ENCODE measurements around the gene LAMA4. TPM values are rescaled to one million over a fixed set of nuclear protein-coding genes. Genes with fewer than 3 reads are reported as not detected.
"Not testable (repeated sequence)": the region's sequence is repeated elsewhere in the genome, so short reads cannot be mapped to it uniquely, and the experiment has no call there.

The LAMA4 gene
- total RNA-seq, 2 experiments from 2014 or later, result not detected

DNA sequence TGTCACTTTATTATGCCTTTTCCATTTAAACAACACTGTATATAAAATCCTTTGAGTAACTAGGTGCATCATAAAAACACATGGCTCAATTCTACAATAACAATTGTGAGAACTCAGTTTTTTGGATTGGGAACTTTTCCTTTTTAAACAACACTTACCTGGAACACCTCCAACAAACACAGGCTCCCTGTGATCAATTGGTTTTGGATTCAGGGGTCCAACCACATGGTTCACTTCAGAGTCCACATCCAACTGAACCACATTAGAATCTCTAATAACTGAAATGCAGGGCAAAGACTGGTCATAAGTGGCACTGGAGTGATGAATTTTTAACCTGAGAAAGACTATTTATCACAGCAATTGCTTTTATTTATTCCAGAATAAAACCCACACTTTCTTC lies 140.4 kb downstream of the LAMA4 start:
- Mint-ChIP-seq H3K4me1 (peaks cover 15% of the 10 kb centered on the region), H3K4me3 (no peak overlapping the region), H3K27ac (no peak overlapping the region), H3K27me3 (peaks cover 4% of the 10 kb centered on the region), H3K36me3 (no peaks in the 10 kb centered on the region), H3K9me3 (no peaks in the 10 kb centered on the region)
- DNase-seq, result no peak

DNA sequence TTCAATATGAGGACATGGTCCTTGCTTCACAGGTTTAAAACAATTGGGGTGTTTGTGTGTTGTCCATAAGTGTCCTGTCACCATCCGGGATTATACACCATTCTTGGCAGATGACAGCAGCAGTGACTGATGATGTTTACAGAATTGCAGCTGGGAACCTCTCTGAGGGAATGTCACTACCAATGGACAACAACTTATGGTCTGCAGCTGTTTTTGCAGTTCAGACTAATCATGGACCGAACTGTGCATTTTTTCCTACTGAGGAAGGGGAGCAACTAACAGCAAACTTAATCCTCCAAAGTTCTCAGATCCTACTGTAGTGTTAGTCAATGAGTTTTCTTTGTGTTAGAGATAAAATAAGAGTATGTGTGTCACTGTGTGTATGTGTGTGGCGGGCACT lies 140.9 kb downstream of the LAMA4 start:
- Mint-ChIP-seq H3K9me3 (no peaks in the 10 kb centered on the region), H3K4me1 (peaks cover 15% of the 10 kb centered on the region), H3K4me3 (no peak overlapping the region), H3K36me3 (no peaks in the 10 kb centered on the region), H3K27me3 (peaks cover 4% of the 10 kb centered on the region), H3K27ac (no peak overlapping the region)
- DNase-seq, result no peak

DNA sequence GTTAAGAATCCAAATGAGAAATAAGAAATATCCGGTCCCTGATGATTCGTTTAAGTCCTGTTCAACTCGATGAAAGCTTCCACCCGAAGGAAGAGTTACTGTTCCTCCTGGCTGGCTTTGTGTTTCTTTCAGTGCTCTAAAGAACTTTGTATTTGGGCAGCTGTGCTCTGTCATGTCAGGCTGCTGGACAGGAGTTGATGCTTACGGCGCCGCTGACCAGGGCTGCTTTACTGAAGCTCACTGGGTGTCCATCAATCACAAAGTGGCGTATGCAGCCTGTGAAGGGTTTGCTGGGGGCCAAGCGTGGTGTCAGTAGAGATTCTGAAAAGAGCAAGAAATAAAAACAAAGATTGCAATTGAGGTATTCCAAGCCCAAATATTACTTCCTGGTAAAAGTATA lies 145.1 kb downstream of the LAMA4 start:
- Mint-ChIP-seq H3K4me1 (no peaks in the 10 kb centered on the region), H3K4me3 (no peak overlapping the region)

GRCh38 chr6:112106562-112106961 lies 147.8 kb downstream of the LAMA4 start:
- no peaks in the 10 kb centered on the region for H3K27me3 Mint-ChIP-seq
- no peak overlapping the region for H3K4me3 Mint-ChIP-seq
- peaks cover 5% of the 10 kb centered on the region for H3K36me3 Mint-ChIP-seq
- DNase-seq, result no peak
- no peak overlapping the region for H3K27ac Mint-ChIP-seq
- H3K9me3 Mint-ChIP-seq, result peaks cover 5% of the 10 kb centered on the region
- no peaks in the 10 kb centered on the region for H3K4me1 Mint-ChIP-seq

More for the DNA sequence above, 145.1 kb downstream of the LAMA4 start:
- Mint-ChIP-seq H3K27me3 (no peaks in the 10 kb centered on the region), H3K36me3 (no peaks in the 10 kb centered on the region), H3K27ac (no peak overlapping the region), H3K9me3 (peaks cover 5% of the 10 kb centered on the region)
- no peak for DNase-seq

- H3K9me3 Mint-ChIP-seq, H3K4me1 Mint-ChIP-seq, DNase-seq, H3K4me3 Mint-ChIP-seq, H3K27me3 Mint-ChIP-seq, H3K36me3 Mint-ChIP-seq, H3K27ac Mint-ChIP-seq: not testable (repeated sequence)
Observed at GRCh38 chr6:112106026-112106425, 148.3 kb downstream of the LAMA4 start.

DNA sequence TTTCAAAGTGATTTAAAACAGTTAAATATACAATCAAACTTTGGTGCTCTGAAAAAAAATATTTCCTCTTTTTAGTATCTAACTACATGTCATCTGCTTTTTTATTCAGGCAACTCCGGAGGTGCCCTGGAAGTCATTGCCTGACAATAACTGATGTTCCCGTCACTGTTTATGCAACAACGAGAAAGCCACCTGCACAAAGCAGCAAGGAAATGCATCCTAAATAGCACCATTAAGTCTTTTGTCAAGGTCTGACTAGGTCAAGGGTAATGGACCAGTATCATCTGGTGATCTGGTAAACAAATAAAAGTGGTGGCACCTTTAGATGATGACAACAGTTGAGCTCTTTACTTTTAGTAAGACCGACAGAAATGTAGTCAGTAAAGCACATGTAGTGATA lies 153.8 kb downstream of the LAMA4 start:
- peaks cover 11% of the 10 kb centered on the region for H3K36me3 Mint-ChIP-seq
- DNase-seq, result no peak
- H3K9me3 Mint-ChIP-seq, result peaks cover 5% of the 10 kb centered on the region
- no peaks in the 10 kb centered on the region for H3K27me3 Mint-ChIP-seq
- no peak overlapping the region for H3K4me3 Mint-ChIP-seq
- H3K27ac Mint-ChIP-seq, result no peak overlapping the region
- H3K4me1 Mint-ChIP-seq, result peaks cover 3% of the 10 kb centered on the region

DNA sequence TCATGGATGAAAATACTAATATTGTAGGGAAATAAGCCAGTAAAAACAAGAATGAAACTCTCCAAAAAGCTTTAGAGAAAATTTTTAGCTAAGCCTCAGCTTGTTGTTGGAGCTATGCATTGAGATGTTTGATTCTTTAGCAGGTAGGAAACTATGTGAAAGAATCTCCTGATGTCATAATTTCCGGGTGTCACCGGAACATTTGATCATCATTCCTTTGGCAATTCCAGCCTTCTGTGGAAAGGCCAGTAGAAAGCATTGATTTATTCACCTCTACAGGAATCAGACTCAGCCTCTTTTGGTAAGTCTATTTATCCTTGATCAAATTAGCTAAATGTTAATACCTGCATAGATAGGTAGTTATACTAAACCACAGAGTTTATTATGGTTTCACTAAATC lies 157.5 kb downstream of the LAMA4 start:
- H3K4me3 Mint-ChIP-seq, result no peak overlapping the region
- DNase-seq, result no peak
- no peaks in the 10 kb centered on the region for H3K27me3 Mint-ChIP-seq
- no peaks in the 10 kb centered on the region for H3K9me3 Mint-ChIP-seq
- no peak overlapping the region for H3K27ac Mint-ChIP-seq
- peaks cover 6% of the 10 kb centered on the region for H3K36me3 Mint-ChIP-seq
- H3K4me1 Mint-ChIP-seq, result peaks cover 3% of the 10 kb centered on the region

DNA sequence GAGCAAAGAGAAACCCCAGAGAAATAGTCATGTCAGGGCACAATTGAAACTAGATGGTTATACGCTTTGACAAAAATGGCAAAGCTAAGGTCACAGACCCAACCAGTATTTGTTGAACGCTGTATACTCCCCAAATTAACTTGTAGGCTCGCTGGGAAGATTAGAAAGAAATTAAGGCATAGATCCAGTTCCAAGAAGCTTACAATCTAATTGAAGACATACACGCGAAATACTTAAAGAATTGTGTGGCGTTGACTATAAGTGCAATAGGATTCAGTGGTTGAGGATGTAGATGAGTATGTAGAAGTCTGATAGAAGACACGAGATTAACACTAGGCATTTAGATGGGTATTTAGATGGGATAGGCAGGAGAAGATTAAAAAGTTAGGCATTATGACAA lies 166.5 kb downstream of the LAMA4 start:
- DNase-seq, result no peak
- peaks cover 9% of the 10 kb centered on the region for H3K36me3 Mint-ChIP-seq
- H3K27me3 Mint-ChIP-seq, result peaks cover 5% of the 10 kb centered on the region
- no peak overlapping the region for H3K27ac Mint-ChIP-seq
- peaks cover 8% of the 10 kb centered on the region for H3K4me1 Mint-ChIP-seq
- no peak overlapping the region for H3K4me3 Mint-ChIP-seq
- H3K9me3 Mint-ChIP-seq, result no peaks in the 10 kb centered on the region

DNA sequence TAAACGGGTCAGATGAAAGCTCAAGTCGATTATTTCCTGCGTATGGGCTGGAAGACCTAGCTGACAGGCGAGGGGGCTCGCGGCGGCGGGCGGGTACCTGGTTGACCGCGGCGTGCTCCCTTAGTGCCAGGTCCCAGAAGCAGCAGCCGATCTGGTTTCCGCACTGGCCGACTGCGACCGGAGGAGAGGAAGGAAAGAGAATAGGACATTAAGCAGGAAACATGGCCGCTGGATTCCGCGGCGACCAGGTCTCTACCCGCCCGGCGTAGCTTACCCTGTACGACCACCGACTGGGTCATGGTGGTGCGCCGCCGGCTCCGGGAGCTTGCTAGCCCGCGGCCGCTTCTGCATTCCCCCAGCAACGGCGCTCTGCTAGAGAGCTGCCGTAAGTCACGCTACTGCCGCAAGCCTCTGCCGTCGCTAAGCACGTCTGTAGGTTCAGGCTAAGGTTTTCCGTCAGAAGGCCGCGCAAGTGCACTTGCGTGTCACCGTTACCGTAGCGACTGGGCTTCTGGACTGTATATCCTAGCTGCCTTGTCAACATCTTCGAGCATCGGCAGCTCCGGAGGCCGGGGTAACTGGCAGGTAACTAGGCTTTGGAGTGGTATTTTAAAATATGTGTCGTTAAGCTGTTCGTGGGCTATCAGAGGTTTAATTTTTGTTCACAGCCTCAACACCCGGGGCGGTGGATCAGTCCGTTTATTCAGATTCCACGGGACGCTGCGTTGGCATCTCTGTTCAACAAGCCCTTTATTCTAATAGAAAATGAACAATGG lies 167.0 kb downstream of the LAMA4 start, which contains the start of the genes FAM229B and TUBE1:
TSS of gene FAM229B (plus strand) at position 456 of the 776 bp plus-strand sequence. CDS start 11,693 bp downstream, outside the sequence.
TSS of gene TUBE1 (minus strand) at position 347 of the 776 bp plus-strand sequence. CDS start at position 299, 48 bp downstream.
- Mint-ChIP-seq H3K4me3 (no peak within 1 kb of the TSS), H3K36me3 (peaks cover 13% of the 10 kb centered on the region), H3K27me3 (peaks cover 5% of the 10 kb centered on the region), H3K4me1 (peaks cover 8% of the 10 kb centered on the region), H3K27ac (no peak within 1 kb of the TSS), H3K9me3 (no peaks in the 10 kb centered on the region)
- peak; percentile 91 for DNase-seq

GRCh38 chr6:112086744-112087135 lies 167.6 kb downstream of the LAMA4 start:
- Mint-ChIP-seq H3K36me3 (peaks cover 13% of the 10 kb centered on the region), H3K27me3 (peaks cover 5% of the 10 kb centered on the region)

GRCh38 chr6:112085286-112086065 lies 168.9 kb downstream of the LAMA4 start:
- no peak overlapping the region for H3K27ac Mint-ChIP-seq
- H3K9me3 Mint-ChIP-seq, result no peaks in the 10 kb centered on the region
- peaks cover 8% of the 10 kb centered on the region for H3K4me1 Mint-ChIP-seq
- peaks cover 13% of the 10 kb centered on the region for H3K36me3 Mint-ChIP-seq
- DNase-seq, result no peak
- peak overlapping the region; percentile 30 for H3K4me3 Mint-ChIP-seq
- H3K27me3 Mint-ChIP-seq, result no peaks in the 10 kb centered on the region

More at GRCh38 chr6:112086744-112087135, 167.6 kb downstream of the LAMA4 start:
- DNase-seq, result no peak
- H3K4me1 Mint-ChIP-seq, result peaks cover 8% of the 10 kb centered on the region
- no peak overlapping the region for H3K27ac Mint-ChIP-seq
- no peak overlapping the region for H3K4me3 Mint-ChIP-seq
- no peaks in the 10 kb centered on the region for H3K9me3 Mint-ChIP-seq

DNA sequence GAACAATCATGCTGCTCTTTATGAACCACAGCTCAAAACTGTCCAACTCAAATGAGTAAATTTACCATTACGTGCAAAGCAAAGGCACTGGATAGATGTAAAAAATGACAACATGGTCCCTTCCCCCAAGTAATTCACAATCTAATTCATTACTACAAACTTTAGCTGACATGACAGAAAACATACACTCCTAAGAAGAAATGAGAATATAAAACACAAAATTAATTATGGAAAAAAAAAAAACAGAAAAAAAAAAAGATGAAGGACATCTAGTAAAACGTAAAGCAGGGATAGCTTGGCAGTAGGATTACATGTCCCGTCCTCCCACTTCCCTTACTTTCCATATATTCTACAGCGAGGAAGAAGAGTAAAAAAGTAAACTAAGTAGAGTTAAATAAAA lies 172.8 kb downstream of the LAMA4 start:
- no peak overlapping the region for H3K4me3 Mint-ChIP-seq
- peaks cover 5% of the 10 kb centered on the region for H3K4me1 Mint-ChIP-seq
- H3K27me3 Mint-ChIP-seq, result no peaks in the 10 kb centered on the region
- DNase-seq, result no peak
- H3K27ac Mint-ChIP-seq, result no peak overlapping the region
- H3K36me3 Mint-ChIP-seq, result peaks cover 18% of the 10 kb centered on the region
- no peaks in the 10 kb centered on the region for H3K9me3 Mint-ChIP-seq

- Mint-ChIP-seq H3K4me1 (no peaks in the 10 kb centered on the region), H3K27me3 (no peaks in the 10 kb centered on the region), H3K9me3 (no peaks in the 10 kb centered on the region), H3K36me3 (no peaks in the 10 kb centered on the region), H3K4me3 (no peak overlapping the region), H3K27ac (no peak overlapping the region)
- DNase-seq, result no peak
Observed at GRCh38 chr6:112066606-112067005, 187.8 kb downstream of the LAMA4 start.

DNA sequence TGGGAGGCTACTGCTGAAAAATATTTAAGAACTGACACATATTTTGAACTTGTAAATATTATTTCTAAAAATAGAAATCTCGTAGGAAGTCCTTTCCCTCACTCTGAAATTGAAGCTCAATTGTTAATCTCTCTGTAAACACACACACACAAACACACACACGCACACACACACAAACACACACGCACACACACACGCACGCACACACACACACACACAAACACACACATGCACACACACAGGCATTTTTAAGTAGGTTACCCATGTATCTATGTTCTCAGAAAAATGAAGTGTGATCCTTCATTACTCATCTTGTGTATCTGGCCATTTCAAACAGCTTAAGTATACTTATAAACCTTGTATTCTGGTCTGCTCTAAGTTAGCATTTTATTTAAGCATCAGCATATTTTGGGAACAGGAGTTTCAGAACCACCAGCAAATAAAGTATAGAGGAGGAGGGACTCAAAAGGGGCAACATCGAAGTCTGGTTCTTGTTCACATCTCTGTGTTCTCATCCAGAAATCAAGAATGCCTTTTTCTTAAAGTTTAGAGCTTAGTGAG lies 188.9 kb downstream of the LAMA4 start:
- H3K9me3 Mint-ChIP-seq, result no peaks in the 10 kb centered on the region
- H3K36me3 Mint-ChIP-seq, result no peaks in the 10 kb centered on the region
- no peak overlapping the region for H3K27ac Mint-ChIP-seq
- no peak for DNase-seq
- H3K27me3 Mint-ChIP-seq, result no peaks in the 10 kb centered on the region
- no peaks in the 10 kb centered on the region for H3K4me1 Mint-ChIP-seq
- no peak overlapping the region for H3K4me3 Mint-ChIP-seq

DNA sequence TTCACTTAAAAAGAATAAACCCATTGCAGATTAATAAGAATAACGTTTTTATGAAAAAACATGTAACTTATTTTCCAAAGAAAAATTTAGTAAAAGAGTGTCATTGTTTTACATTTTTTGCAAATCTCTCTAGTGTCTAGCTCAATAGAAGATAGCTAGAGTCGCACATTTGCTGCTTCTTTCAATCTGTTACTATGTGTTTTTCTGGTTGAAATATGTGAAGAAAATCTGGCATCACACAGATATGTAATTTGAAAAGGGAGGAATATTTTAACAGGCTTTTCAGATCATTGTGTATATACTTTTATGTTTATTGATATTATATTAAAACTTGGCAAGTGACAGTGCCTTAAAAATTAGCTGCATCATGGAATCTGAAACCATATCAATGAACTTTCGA lies 191.4 kb downstream of the LAMA4 start:
- H3K27ac Mint-ChIP-seq, result no peak overlapping the region
- no peaks in the 10 kb centered on the region for H3K36me3 Mint-ChIP-seq
- no peak overlapping the region for H3K4me3 Mint-ChIP-seq
- DNase-seq, result no peak
- no peaks in the 10 kb centered on the region for H3K27me3 Mint-ChIP-seq
- H3K4me1 Mint-ChIP-seq, result no peaks in the 10 kb centered on the region
- no peaks in the 10 kb centered on the region for H3K9me3 Mint-ChIP-seq

Measured in activated naive CD8-positive, alpha-beta T cell treated with anti-CD3 and anti-CD28 coated beads for 36 hours (primary cell).